ENCODE data around the gene GALNT10. TPM values are rescaled to one million over a fixed set of nuclear protein-coding genes. Genes with fewer than 3 reads are reported as not detected.

Gene GALNT10
- total and polyA plus RNA-seq, 9 of the 15 experiments (the other 6 are each of a cell fraction or from before 2014, with no cell fraction given), result 4.6 to 37.1 (median 13.3) TPM

DNA sequence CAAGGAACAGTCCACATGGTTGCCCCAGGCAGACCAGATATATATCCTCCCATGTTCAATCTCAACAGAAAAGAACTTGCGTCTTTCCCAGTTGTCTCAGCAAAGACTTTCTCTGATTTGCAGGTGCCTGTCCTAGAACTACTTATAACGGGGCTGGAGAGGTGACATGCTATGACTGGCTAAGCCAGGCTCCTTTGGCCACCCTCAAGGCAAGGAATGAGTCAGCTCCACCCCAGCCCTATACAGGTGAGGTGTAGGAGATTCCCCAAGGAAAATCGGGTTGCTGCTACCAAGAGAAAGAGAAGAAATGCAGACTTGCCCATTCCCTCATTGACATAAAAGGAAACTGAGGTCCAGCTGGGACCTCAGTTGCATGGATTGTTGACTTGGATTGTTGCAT lies 127.4 kb downstream of the GALNT10 start:
- FAIRE-seq (no peak), DNase-seq (ENCODE audit: extremely low read depth in 1 of 4, low spot score in 3 of 4) (no peak), ATAC-seq (no peak)
- in situ Hi-C loops (cut with MboI) (no loop called here), intact Hi-C loops (cut with micrococcal nuclease) (no loop called here)
- Histone ChIP-seq H3K9me3 (replicated peaks; ENCODE audit: control insufficient read depth, insufficient read depth, low read depth, low read length) (no peaks in the 10 kb centered on the region), H3K9me1 (ENCODE audit: control insufficient read depth, insufficient read depth, low read length) (no peaks in the 10 kb centered on the region), H3K4me2 (ENCODE audit: insufficient read depth, low read length) (no peak overlapping the region), H3K79me2 (ENCODE audit: control insufficient read depth, insufficient read depth, low read length) (no peaks in the 10 kb centered on the region), H3K36me3 (ENCODE audit: control insufficient read depth, insufficient read depth, low read length) (no peaks in the 10 kb centered on the region), H3K27ac (ENCODE audit: extremely low read depth, low read depth, low read length) (no peak overlapping the region), H3K4me1 (replicated peaks in 1 of 2; ENCODE audit: control insufficient read depth in 2 of 2, insufficient read depth in 2 of 2, low read length in 2 of 2) (no peaks in the 10 kb centered on the region), H4K20me1 (replicated peaks; ENCODE audit: control insufficient read depth, insufficient read depth, low read length) (0 out of 2 replicates have a peak, but pooled peaks cover 3% of the 10 kb centered on the region), H3K9ac (ENCODE audit: insufficient read depth in 1 of 2, low read depth in 2 of 2, low read length in 2 of 2) (no peak overlapping the region), H3K4me3 (no peak overlapping the region), H2AFZ (ENCODE audit: low read depth, low read length) (no peak overlapping the region), H3K27me3 (ENCODE audit: control insufficient read depth in 2 of 2, insufficient read depth in 2 of 2, low read length in 2 of 2) (no peaks in the 10 kb centered on the region)
- TF ChIP-seq RBM15 (IDR thresholded peaks at IDR 0.05; ENCODE audit: insufficient read depth, low read length) (no peak), ZNF347 (CRISPR knock-in tag; IDR thresholded peaks at IDR 0.05; ENCODE audit: low read depth) (no peak), ZNF282 (CRISPR knock-in tag; IDR thresholded peaks at IDR 0.05) (no peak), KLF1 (tag; IDR thresholded peaks at IDR 0.05) (no peak)
- POLR2A ChIA-PET, result no interaction called here
- WGBS (ENCODE audit: insufficient coverage, low coverage, missing lambda C conversion rate), result 39% methylated on average over 3 of the region's 3 CpGs
- BruUV-seq (replicated peaks), result no TSS peak
- CTCF ChIA-PET (ENCODE audit: low intra/inter-chr PET ratio), result no interaction called here

- Histone ChIP-seq H3K4me3 (no peak overlapping the region), H3K79me2 (ENCODE audit: control insufficient read depth, insufficient read depth, low read length) (no peaks in the 10 kb centered on the region), H3K27ac (ENCODE audit: extremely low read depth, low read depth, low read length) (no peak overlapping the region), H3K27me3 (ENCODE audit: control insufficient read depth in 2 of 2, insufficient read depth in 2 of 2, low read length in 2 of 2) (no peaks in the 10 kb centered on the region), H3K9ac (ENCODE audit: insufficient read depth in 1 of 2, low read depth in 2 of 2, low read length in 2 of 2) (no peak overlapping the region), H3K4me2 (ENCODE audit: insufficient read depth, low read length) (no peak overlapping the region), H3K36me3 (ENCODE audit: control insufficient read depth, insufficient read depth, low read length) (no peaks in the 10 kb centered on the region), H2AFZ (ENCODE audit: low read depth, low read length) (no peak overlapping the region), H3K9me3 (replicated peaks; ENCODE audit: control insufficient read depth, insufficient read depth, low read depth, low read length) (no peaks in the 10 kb centered on the region), H4K20me1 (replicated peaks; ENCODE audit: control insufficient read depth, insufficient read depth, low read length) (0 out of 2 replicates have a peak, but pooled peaks cover 3% of the 10 kb centered on the region), H3K4me1 (replicated peaks in 1 of 2; ENCODE audit: control insufficient read depth in 2 of 2, insufficient read depth in 2 of 2, low read length in 2 of 2) (no peaks in the 10 kb centered on the region), H3K9me1 (ENCODE audit: control insufficient read depth, insufficient read depth, low read length) (no peaks in the 10 kb centered on the region)
- no TSS peak for BruUV-seq (replicated peaks)
- no peak for FAIRE-seq
- ChIA-PET CTCF (ENCODE audit: low intra/inter-chr PET ratio) (no interaction called here), POLR2A (no interaction called here)
- in situ Hi-C loops (cut with MboI) (no loop called here), intact Hi-C loops (cut with micrococcal nuclease) (no loop called here)
- WGBS (ENCODE audit: insufficient coverage, low coverage, missing lambda C conversion rate), result 88% methylated on average over 1 of the region's 1 CpG
- ATAC-seq, result no peak
- no peak for DNase-seq (ENCODE audit: extremely low read depth in 1 of 4, low spot score in 3 of 4)
- TF ChIP-seq DMBX1 (CRISPR knock-in tag; IDR thresholded peaks at IDR 0.05; ENCODE audit: borderline replicate concordance), result no peak
- no peak for TF ChIP-seq SRSF7 (optimal IDR thresholded peaks at IDR 0.05; ENCODE audit: low read depth, low read length)
- TF ChIP-seq SIN3A (IDR thresholded peaks at IDR 0.05; ENCODE audit: borderline replicate concordance in 2 of 2, control insufficient read depth in 1 of 2, low read depth in 2 of 2, low read length in 2 of 2), result no peak
- no peak for TF ChIP-seq SNRNP70 (optimal IDR thresholded peaks at IDR 0.05; ENCODE audit: low read depth, low read length)
- no peak for TF ChIP-seq BCLAF1 (IDR thresholded peaks at IDR 0.05; ENCODE audit: borderline replicate concordance in 1 of 2, control insufficient read depth in 1 of 2, low read depth in 2 of 2, low read length in 1 of 2)
- no peak for TF ChIP-seq ETV1 (tag; conservative IDR thresholded peaks at IDR 0.05; ENCODE audit: low read depth)
- no peak for TF ChIP-seq TRIM24 (IDR thresholded peaks at IDR 0.05)
- no peak for TF ChIP-seq OTX1 (CRISPR knock-in tag; IDR thresholded peaks at IDR 0.05)
- no peak for TF ChIP-seq FOXA3 (CRISPR knock-in tag; conservative IDR thresholded peaks at IDR 0.05 in 1 of 2, IDR thresholded peaks at IDR 0.05 in 1 of 2)
- no peak for TF ChIP-seq ZBTB7A (IDR thresholded peaks at IDR 0.05; ENCODE audit: borderline replicate concordance, control insufficient read depth, low read depth, low read length)
Measured at GRCh38 chr5:154318691-154319090, 128.2 kb downstream of the GALNT10 start.

All from K562 (cell line).